ENCODE measurements around the gene STEAP4. TPM values are rescaled to one million over a fixed set of nuclear protein-coding genes. Genes with fewer than 3 reads are reported as not detected.

The STEAP4 gene
- not detected for total RNA-seq

- H3K27me3 Mint-ChIP-seq: peaks cover 21% of the 10 kb centered on the region
- no peaks in the 10 kb centered on the region for H3K9me3 Mint-ChIP-seq
- H3K36me3 Mint-ChIP-seq (ENCODE audit: low read depth): no peaks in the 10 kb centered on the region
- peak within 1 kb of the TSS; percentile 52 for H3K4me3 Mint-ChIP-seq
- ATAC-seq (replicated peaks): no peak
- H3K27ac Mint-ChIP-seq: no peak within 1 kb of the TSS
- no peaks in the 10 kb centered on the region for H3K4me1 Mint-ChIP-seq
Measured at GRCh38 chr7:88306590-88307048, at the start of gene STEAP4. Gene STEAP4, minus strand, starts transcription at chr7:88306894. Its CDS starts 22,625 bp downstream, at chr7:88284269.

- no peaks in the 10 kb centered on the region for H3K9me3 Mint-ChIP-seq
- no peaks in the 10 kb centered on the region for H3K36me3 Mint-ChIP-seq (ENCODE audit: low read depth)
- no peak overlapping the region for H3K4me3 Mint-ChIP-seq
- no peak for ATAC-seq (replicated peaks)
- no peaks in the 10 kb centered on the region for H3K4me1 Mint-ChIP-seq
- H3K27ac Mint-ChIP-seq: no peak overlapping the region
- H3K27me3 Mint-ChIP-seq: peaks cover 11% of the 10 kb centered on the region
Measured at GRCh38 chr7:88355011-88355410, 48.3 kb upstream of the STEAP4 start.

GRCh38 chr7:88350118-88350517 is 43.4 kb upstream of the STEAP4 start:
- Mint-ChIP-seq H3K9me3 (no peaks in the 10 kb centered on the region), H3K36me3 (ENCODE audit: low read depth) (no peaks in the 10 kb centered on the region), H3K4me1 (no peaks in the 10 kb centered on the region), H3K27me3 (peaks cover 14% of the 10 kb centered on the region), H3K27ac (no peak overlapping the region), H3K4me3 (no peak overlapping the region)
- no peak for ATAC-seq (replicated peaks)

- Mint-ChIP-seq H3K4me3 (no peak overlapping the region), H3K27me3 (peaks cover 17% of the 10 kb centered on the region), H3K9me3 (no peaks in the 10 kb centered on the region), H3K36me3 (ENCODE audit: low read depth) (no peaks in the 10 kb centered on the region), H3K27ac (no peak overlapping the region), H3K4me1 (no peaks in the 10 kb centered on the region)
- no peak for ATAC-seq (replicated peaks)
Measured at GRCh38 chr7:88347517-88347916, 40.8 kb upstream of the STEAP4 start.

- no peaks in the 10 kb centered on the region for H3K9me3 Mint-ChIP-seq
- ATAC-seq (replicated peaks): no peak
- no peaks in the 10 kb centered on the region for H3K36me3 Mint-ChIP-seq (ENCODE audit: low read depth)
- peaks cover 17% of the 10 kb centered on the region for H3K27me3 Mint-ChIP-seq
- no peak overlapping the region for H3K4me3 Mint-ChIP-seq
- H3K4me1 Mint-ChIP-seq: no peaks in the 10 kb centered on the region
- H3K27ac Mint-ChIP-seq: no peak overlapping the region
Measured at GRCh38 chr7:88347090-88347489, 40.4 kb upstream of the STEAP4 start.

- Mint-ChIP-seq H3K4me1 (no peaks in the 10 kb centered on the region), H3K4me3 (no peak overlapping the region), H3K9me3 (no peaks in the 10 kb centered on the region), H3K36me3 (ENCODE audit: low read depth) (no peaks in the 10 kb centered on the region), H3K27me3 (peaks cover 22% of the 10 kb centered on the region), H3K27ac (no peak overlapping the region)
- ATAC-seq (replicated peaks): no peak
Measured at GRCh38 chr7:88346357-88346756, 39.7 kb upstream of the STEAP4 start.

GRCh38 chr7:88344956-88345832 is 38.5 kb upstream of the STEAP4 start:
- no peak overlapping the region for H3K4me3 Mint-ChIP-seq
- ATAC-seq (replicated peaks): no peak
- peaks cover 24% of the 10 kb centered on the region for H3K27me3 Mint-ChIP-seq
- H3K27ac Mint-ChIP-seq: no peak overlapping the region
- no peaks in the 10 kb centered on the region for H3K4me1 Mint-ChIP-seq
- no peaks in the 10 kb centered on the region for H3K9me3 Mint-ChIP-seq
- H3K36me3 Mint-ChIP-seq (ENCODE audit: low read depth): no peaks in the 10 kb centered on the region

- Mint-ChIP-seq H3K27me3 (peaks cover 24% of the 10 kb centered on the region), H3K9me3 (no peaks in the 10 kb centered on the region), H3K27ac (no peak overlapping the region), H3K4me1 (no peaks in the 10 kb centered on the region), H3K36me3 (ENCODE audit: low read depth) (no peaks in the 10 kb centered on the region), H3K4me3 (no peak overlapping the region)
- ATAC-seq (replicated peaks): no peak
Measured at GRCh38 chr7:88344271-88344670, 37.6 kb upstream of the STEAP4 start.

- Mint-ChIP-seq H3K9me3 (no peaks in the 10 kb centered on the region), H3K4me1 (no peaks in the 10 kb centered on the region), H3K4me3 (no peak overlapping the region), H3K36me3 (ENCODE audit: low read depth) (no peaks in the 10 kb centered on the region), H3K27me3 (peaks cover 26% of the 10 kb centered on the region), H3K27ac (no peak overlapping the region)
- no peak for ATAC-seq (replicated peaks)
Measured at GRCh38 chr7:88339195-88339922, 32.7 kb upstream of the STEAP4 start.

GRCh38 chr7:88338503-88338902 is 31.8 kb upstream of the STEAP4 start:
- Mint-ChIP-seq H3K9me3 (no peaks in the 10 kb centered on the region), H3K36me3 (ENCODE audit: low read depth) (no peaks in the 10 kb centered on the region), H3K27me3 (peaks cover 28% of the 10 kb centered on the region), H3K4me1 (no peaks in the 10 kb centered on the region), H3K4me3 (no peak overlapping the region), H3K27ac (no peak overlapping the region)
- ATAC-seq (replicated peaks): no peak

- peak; percentile 29 for ATAC-seq (replicated peaks)
- Mint-ChIP-seq H3K36me3 (ENCODE audit: low read depth) (no peaks in the 10 kb centered on the region), H3K27ac (no peak overlapping the region), H3K9me3 (no peaks in the 10 kb centered on the region), H3K27me3 (peaks cover 26% of the 10 kb centered on the region), H3K4me3 (no peak overlapping the region), H3K4me1 (no peaks in the 10 kb centered on the region)
Measured at GRCh38 chr7:88337572-88337971, 30.9 kb upstream of the STEAP4 start.

GRCh38 chr7:88331322-88331721 is 24.6 kb upstream of the STEAP4 start:
- H3K4me1 Mint-ChIP-seq: no peaks in the 10 kb centered on the region
- H3K9me3 Mint-ChIP-seq: peaks cover 4% of the 10 kb centered on the region
- ATAC-seq (replicated peaks): no peak
- H3K36me3 Mint-ChIP-seq (ENCODE audit: low read depth): no peaks in the 10 kb centered on the region
- H3K4me3 Mint-ChIP-seq: no peak overlapping the region
- H3K27me3 Mint-ChIP-seq: peaks cover 12% of the 10 kb centered on the region
- H3K27ac Mint-ChIP-seq: no peak overlapping the region

GRCh38 chr7:88329532-88330463 is 23.1 kb upstream of the STEAP4 start:
- Mint-ChIP-seq H3K36me3 (ENCODE audit: low read depth) (no peaks in the 10 kb centered on the region), H3K27me3 (peaks cover 3% of the 10 kb centered on the region), H3K4me1 (no peaks in the 10 kb centered on the region), H3K27ac (no peak overlapping the region), H3K4me3 (no peak overlapping the region), H3K9me3 (peaks cover 4% of the 10 kb centered on the region)
- ATAC-seq (replicated peaks): no peak

GRCh38 chr7:88328787-88329186 is 22.1 kb upstream of the STEAP4 start:
- H3K9me3 Mint-ChIP-seq: peaks cover 4% of the 10 kb centered on the region
- ATAC-seq (replicated peaks): no peak
- H3K4me1 Mint-ChIP-seq: no peaks in the 10 kb centered on the region
- no peak overlapping the region for H3K4me3 Mint-ChIP-seq
- H3K27ac Mint-ChIP-seq: no peak overlapping the region
- H3K36me3 Mint-ChIP-seq (ENCODE audit: low read depth): no peaks in the 10 kb centered on the region
- H3K27me3 Mint-ChIP-seq: no peaks in the 10 kb centered on the region

All from activated T-helper 17 cell treated with anti-CD3 and anti-CD28 coated beads, Interleukin-2, amount 50 U/mL, for 72 hours (primary cell).